Measurements from ENCODE around the gene ARHGAP24.

GRCh38 chr4:86014599-86014998 lies 539.6 kb downstream of the ARHGAP24 start:
- TF ChIP-seq RAD21 (IDR thresholded peaks at IDR 0.05; ENCODE audit: low read depth) (no peak), TAF1 (IDR thresholded peaks at IDR 0.05; ENCODE audit: low read depth) (no peak), TCF12 (IDR thresholded peaks at IDR 0.05; ENCODE audit: low read depth) (no peak), CEBPB (IDR thresholded peaks at IDR 0.05) (no peak), MAX (IDR thresholded peaks at IDR 0.05) (no peak), EGR1 (IDR thresholded peaks at IDR 0.05) (no peak), CREB1 (IDR thresholded peaks at IDR 0.05; ENCODE audit: low read depth) (no peak), EP300 (IDR thresholded peaks at IDR 0.05; ENCODE audit: borderline replicate concordance) (no peak), YY1 (IDR thresholded peaks at IDR 0.05; ENCODE audit: low read depth) (no peak)
